GM21825 (cell line): ENCODE data around the gene LIM2.
"Not testable (repeated sequence)": the region's sequence is repeated elsewhere in the genome, so short reads cannot be mapped to it uniquely, and the experiment has no call there.

Source experiments
- ATAC-seq: cut with Tn5 transposase; IDR thresholded peaks from one replicate; pipeline ENCODE4 v1.9.1; 2021; ENCODE audit warnings: mild to moderate bottlenecking, moderate library complexity; ENCODE audit not compliant: unreplicated experiment

LIM2 gene

DNA sequence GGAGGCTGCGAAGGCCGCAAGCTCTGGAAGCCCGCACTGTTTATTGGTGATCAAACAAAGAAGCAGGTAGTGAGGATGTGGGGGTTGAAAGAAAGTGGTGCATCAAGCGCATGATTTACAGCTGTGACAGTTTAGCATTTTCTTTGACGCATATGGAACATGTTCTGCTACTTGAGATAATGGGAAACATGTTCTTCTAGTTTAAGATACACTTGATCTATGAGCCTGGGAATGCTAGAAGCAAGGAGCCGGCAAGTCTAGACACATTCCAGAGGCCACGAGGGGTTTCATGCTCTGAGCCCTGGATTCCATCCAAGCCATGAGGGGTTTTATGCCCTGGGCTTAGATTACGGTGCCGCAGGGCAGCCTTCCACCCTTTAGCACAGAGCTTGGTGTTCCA, 9.7 kb upstream of the LIM2 start:
- ATAC-seq = not testable (repeated sequence)

DNA sequence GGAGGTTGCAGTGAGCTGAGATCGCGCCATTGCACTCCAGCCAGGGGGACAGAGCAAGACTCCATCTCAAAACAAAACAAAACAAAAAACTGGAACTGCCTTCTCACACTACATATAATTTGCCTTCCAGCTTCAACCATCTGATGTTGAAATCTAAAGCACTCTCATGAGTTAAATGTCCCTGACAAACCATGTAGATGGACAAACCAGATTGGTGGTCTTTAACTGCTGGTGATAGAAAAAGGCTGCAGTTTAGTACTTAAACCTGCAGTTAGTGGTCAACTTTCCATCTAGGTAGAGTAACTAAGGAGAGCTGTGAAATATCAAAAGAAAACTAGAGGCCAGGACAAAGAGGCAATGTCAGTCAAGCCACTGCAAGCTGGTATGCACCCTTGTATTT, 8.4 kb upstream of the LIM2 start:
- no peak for ATAC-seq

- ATAC-seq = peak; percentile 82
Measured at GRCh38 chr19:51394050-51394836, 6.5 kb upstream of the LIM2 start.

GRCh38 chr19:51392701-51393100, 4.9 kb upstream of the LIM2 start:
- ATAC-seq = no peak

DNA sequence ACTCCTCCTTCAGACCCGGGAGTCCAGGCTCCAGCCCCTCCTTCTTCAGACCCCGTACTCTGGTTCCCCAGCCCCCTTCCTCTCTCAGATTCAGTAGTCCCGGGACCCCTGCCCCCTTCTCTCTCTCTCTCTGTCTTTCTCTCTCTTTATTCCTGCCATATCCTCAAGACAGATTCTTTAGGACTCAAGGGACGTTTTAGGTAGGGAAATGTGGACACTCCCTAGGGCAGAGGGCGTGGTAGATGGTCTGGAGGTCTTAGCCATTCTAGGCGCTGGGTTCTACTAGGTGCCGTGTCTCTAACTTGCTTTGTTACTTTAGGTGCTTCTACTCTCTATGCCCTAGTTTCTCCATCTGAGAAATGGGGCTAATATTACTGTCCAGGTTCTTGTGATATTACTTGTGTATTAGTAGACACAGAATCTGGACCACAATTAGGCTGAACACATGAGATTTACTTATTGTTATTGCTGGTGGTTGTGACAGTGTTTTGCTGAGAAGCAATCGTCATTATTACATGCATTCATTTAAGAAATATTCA, 3.4 kb upstream of the LIM2 start:
- ATAC-seq = no peak

GRCh38 chr19:51389143-51389542, 1.4 kb upstream of the LIM2 start:
- no peak for ATAC-seq

DNA sequence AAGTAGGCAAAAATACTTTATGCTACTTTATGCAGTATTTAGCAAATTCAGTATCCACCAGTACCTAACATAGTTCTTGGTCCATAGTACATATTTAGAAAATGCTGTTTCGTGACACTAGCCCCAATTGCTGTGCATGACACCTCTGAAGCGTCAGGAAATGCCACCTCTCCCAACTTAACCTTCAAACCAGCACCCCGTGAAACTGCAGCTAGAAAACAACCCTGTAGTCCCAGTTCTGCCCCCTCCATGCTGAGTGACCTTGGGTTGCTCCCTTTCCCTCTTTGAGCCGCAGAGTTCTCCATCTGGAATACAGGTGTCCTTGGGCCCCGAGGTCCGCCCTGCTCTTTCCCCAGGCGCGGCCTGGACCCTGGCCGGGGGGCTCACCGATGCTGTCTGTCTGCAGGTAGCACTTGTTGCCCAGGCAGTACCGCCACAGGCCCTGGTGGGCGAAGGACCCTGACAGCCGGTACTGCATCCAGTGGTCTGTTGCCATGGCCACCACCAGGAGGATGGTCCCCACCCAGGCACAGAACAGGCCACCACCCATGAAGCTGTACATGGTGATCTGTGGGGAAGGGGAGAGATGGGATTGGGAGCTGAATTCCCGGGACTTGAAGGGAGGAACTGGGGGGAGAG, 773 bp downstream of the LIM2 start:
- ATAC-seq = no peak

DNA sequence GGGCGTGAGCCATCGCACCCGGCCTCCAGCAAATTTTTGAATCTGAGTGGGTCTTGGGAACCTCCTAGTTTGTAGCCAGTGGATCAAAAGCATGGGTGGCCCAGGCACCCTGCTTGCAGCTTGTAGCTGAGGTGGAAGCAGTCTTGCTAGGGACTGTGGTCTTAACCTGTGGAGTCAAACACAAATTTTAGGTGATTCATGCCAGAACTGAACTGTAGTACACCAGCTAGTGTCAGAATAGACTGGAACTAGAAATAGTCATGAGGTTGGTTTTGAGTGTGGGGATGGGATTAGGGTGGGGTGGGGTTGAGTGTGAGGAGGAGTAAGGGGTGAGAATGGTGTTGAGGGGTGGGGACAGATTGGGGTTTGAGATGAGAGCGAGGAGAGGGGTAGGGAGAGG, 5.8 kb downstream of the LIM2 start:
- no peak for ATAC-seq

DNA sequence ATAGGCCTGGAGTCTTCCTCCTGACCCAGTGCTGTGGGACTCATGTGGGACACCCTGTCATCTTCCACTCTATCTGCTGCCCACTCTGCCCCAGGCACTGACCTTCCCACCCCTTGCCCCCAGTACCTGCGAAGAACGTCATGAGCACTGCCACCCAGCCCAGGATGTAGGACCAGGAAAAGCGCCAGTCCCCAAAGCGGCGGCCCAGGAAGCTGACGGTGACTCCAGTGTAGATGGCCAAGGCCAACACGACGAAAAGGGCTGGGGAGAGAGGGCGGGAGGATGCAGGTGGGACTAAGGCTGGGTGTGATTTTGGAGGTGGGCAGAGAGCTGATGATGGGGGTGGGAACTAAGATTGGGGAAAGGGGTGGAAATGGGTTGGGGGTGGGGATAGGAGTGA, 7.4 kb downstream of the LIM2 start:
- ATAC-seq = no peak

DNA sequence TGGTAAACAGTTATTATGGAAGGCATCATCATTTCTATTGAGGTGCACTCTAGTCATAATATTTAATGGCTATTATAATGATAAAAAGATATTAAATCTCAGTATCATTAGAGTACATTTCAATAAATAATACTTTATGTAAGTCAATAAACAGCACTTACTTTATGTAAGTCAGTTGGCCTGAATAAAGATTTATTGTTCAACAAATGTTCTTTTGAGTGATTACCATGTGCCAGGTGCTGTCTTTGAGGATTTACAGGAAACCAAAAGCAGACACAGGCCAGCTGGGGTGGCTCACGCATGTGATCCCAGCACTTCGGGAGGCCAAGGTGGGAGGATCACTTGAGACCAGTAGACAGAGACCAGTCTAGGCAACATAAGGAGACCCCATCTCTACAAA, 10.4 kb downstream of the LIM2 start:
- ATAC-seq = no peak

- peak; percentile 40 for ATAC-seq
Measured at GRCh38 chr19:51375504-51376221, 12.1 kb downstream of the LIM2 start.

DNA sequence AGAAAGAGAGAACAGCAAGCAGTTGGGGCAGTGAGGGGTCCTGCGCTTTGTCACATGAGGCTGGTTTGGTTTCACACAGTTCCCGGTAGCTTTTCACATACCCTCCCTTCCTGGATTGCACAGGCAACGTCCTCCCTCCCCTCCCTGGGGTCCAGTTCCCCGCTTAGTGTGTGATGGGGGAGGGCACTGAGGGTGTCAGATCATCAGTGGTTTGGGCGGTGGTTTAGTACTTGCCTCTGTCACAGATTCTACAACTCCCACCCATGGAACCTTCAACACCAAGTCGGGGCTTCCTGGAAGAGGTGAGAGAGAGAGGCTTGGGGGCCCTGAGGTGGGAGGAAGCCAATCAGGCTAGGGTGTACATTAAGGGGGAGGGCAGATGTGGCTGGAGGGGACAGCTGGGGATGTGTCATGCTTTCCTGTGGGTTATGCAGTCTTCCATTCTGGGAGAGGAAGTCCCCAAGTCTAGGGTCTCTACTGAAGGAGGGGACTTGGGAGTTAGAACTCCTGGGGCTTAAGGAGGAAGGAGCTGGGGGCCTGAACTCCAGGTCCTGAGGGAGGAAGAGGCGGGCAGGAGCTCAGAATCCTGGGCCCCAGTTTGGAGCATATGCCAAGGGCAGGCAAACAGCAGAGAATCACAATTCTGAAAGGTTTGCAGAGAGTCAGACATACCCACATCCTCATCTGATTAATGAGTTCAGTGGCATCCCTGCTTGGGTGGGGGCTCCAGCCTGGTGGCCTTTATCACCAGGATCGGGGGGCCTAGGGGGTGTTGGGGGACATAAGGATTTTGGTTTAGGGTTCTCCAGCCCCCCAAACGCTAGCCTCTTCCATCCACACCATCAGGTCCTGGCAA, 14.9 kb downstream of the LIM2 start, which contains the start of gene NKG7:
Gene NKG7 (minus strand): TSS at position 6 of the 856 bp plus-strand sequence. CDS start 119 bp downstream, outside the sequence.
- ATAC-seq = no peak

- ATAC-seq = no peak
Measured at GRCh38 chr19:51372021-51372648, 15.6 kb downstream of the LIM2 start.

DNA sequence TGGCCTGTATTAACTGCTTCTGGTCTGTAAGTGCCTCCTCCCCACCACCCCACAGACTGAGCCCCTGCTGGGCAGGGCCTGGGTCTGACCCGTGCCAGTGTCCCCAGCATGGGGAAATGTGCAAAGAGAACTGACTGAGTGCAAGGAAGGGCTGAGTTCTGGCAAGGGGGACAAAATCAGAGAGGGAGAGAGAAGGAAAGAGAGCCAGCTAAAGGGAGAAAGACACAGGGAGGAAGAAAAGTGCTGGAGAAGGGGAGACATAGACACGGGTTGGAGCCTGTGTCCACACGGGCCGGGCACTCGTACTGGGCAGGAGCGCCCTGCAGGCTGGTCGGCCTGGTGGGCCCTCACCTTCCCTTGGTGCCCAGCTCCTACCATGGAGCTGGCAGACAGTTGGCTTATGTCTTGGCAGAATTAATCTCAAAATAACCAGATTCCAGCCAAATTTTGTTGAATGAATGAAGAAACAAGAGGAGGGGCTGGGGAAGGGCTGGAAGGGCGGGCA, 16.5 kb downstream of the LIM2 start:
- ATAC-seq = no peak

DNA sequence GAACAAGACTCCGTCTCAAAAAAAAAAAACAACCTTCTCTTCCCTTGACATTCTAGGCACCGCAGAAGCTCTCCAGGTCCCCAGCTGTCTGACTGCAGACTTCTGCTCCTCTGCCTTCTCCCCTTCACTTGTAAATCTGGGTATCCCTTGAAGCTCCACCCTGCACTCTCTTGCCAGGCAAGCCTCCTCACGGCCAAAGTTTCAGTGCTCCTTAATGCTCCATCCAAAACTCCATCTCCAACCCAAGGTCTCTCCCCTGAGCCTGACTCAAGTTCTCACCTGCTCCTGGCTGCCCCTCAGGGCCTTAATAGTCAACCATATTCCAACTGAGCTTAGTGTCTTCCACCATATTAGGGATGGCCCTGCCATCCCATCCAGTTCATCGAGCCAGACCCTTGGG, 17.5 kb downstream of the LIM2 start:
- no peak for ATAC-seq

DNA sequence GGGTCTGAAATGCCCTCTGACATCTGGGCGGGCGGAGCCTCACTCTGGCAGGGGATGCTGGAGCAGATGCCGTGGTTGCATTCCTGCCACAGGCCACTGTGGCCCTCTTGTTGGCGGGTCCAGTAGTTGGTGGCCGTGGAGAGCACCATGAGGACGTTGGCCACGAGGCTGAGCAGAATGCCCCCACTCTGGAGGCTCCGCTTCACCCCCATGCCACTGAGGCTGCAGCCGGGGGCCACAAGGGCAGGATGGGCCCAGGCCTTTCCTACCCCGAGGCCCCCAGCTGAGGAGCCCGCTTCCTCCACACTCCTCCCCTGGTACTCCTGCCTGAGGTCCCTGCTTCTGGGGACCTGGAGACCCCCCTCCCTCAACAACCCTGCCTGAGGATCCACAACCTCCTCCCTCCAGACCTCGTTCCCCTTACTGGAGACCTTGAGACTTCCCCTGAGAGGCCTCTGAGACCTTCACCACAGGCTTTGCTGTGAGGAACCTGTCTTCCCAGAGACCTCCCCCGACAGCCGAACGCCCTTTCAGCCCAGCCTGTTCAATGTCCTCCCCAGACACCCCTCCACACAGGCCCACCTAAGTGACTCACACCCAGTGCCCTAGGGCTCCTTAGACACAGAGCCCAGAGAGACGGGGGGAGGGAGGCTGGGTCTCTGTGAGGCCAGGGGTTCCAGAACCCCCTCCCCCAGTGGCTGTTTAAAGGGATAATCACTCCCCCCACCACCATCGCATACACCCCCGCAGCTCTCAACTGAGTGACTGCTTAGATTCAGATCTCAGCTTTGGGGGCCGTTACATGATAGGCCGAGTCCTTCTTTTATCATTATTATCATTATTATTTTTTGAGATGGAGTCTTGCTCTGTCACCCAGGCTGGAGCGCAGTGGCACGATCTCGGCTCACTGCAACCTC, 19.1 kb downstream of the LIM2 start, which contains the start of gene CLDND2:
Gene CLDND2 (minus strand): TSS at position 638 of the 917 bp plus-strand sequence. CDS start 426 bp downstream, at position 212.
- no peak for ATAC-seq

- ATAC-seq = peak; percentile 60
Measured at GRCh38 chr19:51367565-51368365, 20.0 kb downstream of the LIM2 start.

DNA sequence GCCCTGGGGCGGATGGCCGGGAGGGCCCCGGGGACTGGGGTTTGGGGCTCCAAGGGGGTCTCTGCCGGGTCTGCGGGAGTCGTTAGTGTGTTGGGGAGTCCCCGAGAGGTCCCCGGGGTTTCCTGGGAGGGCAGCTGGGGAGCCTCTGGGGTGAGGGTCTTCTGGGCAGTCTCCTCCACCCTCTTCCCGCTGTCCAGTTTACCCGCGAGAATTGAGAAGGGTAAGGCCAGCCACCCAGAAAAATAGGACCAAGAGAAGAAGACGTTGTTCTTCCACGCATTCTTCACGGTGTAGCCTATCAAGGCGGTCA, 20.6 kb downstream of the LIM2 start:
- no peak for ATAC-seq
